GM10248 (cell line): ENCODE measurements around the gene PHOX2A.

Experiments
- CTCF ChIA-PET: fragments of 300-600 bp; sonication (Branson Sonifier 250); formaldehyde crosslinking; extraction: SDS; loops from one replicate; lab custom pipeline; 2021; ENCODE audit warnings: antibody characterized with exemption; lab: Yijun Ruan, JAX
- POLR2A ChIA-PET: fragments of 350-650 bp; sonication (Branson Sonifier 250); formaldehyde crosslinking; extraction: SDS; loops from one replicate; lab custom pipeline; 2020; ENCODE audit warnings: antibody characterized with exemption; lab: Yijun Ruan, JAX
- DNase-seq: peaks from one replicate; pipeline ENCODE4 v3.0.0; 2012; ENCODE audit errors: extremely low spot score
- TF ChIP-seq, protein P1 (sequence below): IDR thresholded peaks from 2 replicates; pipeline ENCODE4 v1.5.1; 2012; ENCODE audit warnings: mild to moderate bottlenecking, low read depth; ENCODE audit errors: extremely low read depth, missing control alignments, control extremely low read depth

Gene PHOX2A

DNA sequence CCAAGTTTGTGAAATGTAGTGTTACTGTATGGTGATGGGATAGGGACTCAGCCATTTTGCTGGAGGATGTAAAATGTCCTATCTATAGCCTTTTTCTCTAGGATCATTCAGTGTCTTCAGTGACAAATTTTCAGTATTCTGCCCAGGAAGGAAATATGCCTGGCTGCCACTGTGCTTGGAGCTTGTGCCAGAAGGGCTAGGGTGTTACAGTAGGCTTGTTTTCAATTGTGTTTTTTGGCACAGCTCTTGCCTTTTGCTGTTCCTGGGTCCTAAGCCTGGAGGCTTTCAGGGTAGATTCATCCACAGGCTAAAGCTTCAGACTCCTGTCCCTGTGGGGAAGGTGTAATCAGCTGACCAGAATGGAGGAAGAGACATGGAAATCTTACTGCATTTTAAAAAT is 22.0 kb upstream of the PHOX2A start:
- ChIA-PET POLR2A (no interaction called here), CTCF (interaction anchor here (1.0 to 4.4 kb wide), 3 partner anchors 165 to 378 kb away, joined by 4 to 17 read pairs (median 5); no protein-coding TSS in a partner anchor)

DNA sequence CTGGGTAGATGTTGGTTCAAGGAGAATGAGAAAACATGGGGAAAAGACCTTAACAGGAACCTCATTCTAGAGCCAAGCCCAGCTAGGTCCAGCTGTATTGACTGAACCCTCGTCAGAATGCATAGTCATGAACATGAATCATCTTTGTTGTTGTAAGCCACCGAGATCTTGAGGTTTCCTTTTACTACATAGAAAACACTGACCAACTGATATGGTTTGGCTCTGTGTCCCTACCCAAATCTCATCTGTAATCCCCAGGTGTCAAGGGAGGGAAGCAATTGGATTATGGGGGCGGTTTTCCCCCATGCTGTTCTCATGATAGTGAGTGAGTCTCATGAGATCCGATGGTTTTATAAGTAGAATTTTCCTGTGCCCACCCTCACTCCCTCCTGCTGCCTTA is 19.4 kb upstream of the PHOX2A start:
- TF ChIP-seq, protein P1, sequence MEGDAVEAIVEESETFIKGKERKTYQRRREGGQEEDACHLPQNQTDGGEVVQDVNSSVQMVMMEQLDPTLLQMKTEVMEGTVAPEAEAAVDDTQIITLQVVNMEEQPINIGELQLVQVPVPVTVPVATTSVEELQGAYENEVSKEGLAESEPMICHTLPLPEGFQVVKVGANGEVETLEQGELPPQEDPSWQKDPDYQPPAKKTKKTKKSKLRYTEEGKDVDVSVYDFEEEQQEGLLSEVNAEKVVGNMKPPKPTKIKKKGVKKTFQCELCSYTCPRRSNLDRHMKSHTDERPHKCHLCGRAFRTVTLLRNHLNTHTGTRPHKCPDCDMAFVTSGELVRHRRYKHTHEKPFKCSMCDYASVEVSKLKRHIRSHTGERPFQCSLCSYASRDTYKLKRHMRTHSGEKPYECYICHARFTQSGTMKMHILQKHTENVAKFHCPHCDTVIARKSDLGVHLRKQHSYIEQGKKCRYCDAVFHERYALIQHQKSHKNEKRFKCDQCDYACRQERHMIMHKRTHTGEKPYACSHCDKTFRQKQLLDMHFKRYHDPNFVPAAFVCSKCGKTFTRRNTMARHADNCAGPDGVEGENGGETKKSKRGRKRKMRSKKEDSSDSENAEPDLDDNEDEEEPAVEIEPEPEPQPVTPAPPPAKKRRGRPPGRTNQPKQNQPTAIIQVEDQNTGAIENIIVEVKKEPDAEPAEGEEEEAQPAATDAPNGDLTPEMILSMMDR: no peak
- CTCF ChIA-PET: interaction anchor here (1.0 to 1.1 kb wide), 2 partner anchors 25 to 149 kb away, joined by 3 read pairs; no protein-coding TSS in a partner anchor
- DNase-seq: no peak
- POLR2A ChIA-PET: no interaction called here

More for the DNA sequence above, 22.0 kb upstream of the PHOX2A start:
- TF ChIP-seq, protein P1: no peak
- DNase-seq: no peak

DNA sequence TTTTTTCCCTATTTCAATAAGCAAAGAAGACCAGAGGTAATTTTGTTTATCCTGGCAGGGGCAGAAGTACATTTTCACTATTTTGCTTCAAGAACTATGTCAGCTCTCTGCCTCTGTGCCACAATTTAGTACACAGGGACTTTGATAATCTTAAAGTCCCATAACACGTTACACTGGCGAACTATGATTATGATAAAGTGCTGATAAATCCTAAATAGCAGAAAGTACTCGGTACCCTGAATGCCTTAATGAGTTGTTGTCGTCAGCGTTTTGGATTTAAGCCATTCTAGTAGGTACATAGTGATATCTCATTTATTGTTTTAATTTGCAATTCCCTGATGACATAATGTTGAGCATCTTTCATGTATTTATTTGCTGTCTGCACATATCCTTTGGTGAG is 16.6 kb upstream of the PHOX2A start:
- DNase-seq: no peak
- TF ChIP-seq, protein P1: no peak
- ChIA-PET CTCF (no interaction called here), POLR2A (no interaction called here)

DNA sequence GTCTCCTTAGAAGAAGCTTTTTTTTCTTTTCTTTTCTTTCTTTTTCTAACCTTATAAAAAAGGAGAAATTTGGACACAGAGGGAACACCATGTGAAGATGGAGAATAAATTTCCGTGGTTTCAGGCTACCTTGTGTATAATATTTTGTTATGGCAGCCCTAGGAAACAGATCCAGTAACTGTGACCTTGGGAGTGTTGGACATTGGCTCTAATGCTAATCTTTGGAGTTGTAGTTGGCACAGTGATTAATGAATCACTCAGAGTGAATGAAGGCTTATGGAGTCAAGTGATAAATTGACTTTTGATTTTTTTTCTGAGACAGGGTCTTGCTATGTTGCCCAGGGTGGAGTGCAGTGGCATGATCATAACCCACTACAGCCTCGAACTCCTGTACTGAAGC is 15.5 kb upstream of the PHOX2A start:
- DNase-seq: no peak
- ChIA-PET POLR2A (no interaction called here), CTCF (interaction anchor here (1.1 to 1.7 kb wide), 2 partner anchors 11 to 155 kb away, joined by 3 to 6 read pairs; no protein-coding TSS in a partner anchor)
- TF ChIP-seq, protein P1: no peak

DNA sequence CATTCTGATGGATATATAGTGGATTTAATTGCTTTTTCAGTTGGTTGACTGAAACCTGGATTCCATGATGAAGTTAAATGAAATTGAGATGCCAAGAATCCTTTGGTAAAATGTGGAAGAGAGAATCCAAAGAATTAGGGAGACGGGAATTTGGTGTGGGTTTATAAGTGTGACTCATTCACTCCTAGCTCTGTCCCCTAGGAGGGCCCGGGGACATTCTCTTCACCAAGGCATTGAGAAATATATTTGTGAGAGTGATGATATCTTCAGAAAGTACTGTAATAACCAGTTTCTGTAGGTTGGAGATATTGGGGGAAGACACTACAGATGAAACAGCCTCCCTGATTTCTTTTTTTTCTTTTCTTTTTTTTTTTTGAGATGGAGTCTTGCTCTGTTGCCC is 13.6 kb upstream of the PHOX2A start:
- ChIA-PET POLR2A (no interaction called here), CTCF (interaction anchor here (1.7 kb wide), 1 partner anchor 9 kb away, joined by 6 read pairs; no protein-coding TSS in a partner anchor)
- TF ChIP-seq, protein P1: no peak
- no peak for DNase-seq

DNA sequence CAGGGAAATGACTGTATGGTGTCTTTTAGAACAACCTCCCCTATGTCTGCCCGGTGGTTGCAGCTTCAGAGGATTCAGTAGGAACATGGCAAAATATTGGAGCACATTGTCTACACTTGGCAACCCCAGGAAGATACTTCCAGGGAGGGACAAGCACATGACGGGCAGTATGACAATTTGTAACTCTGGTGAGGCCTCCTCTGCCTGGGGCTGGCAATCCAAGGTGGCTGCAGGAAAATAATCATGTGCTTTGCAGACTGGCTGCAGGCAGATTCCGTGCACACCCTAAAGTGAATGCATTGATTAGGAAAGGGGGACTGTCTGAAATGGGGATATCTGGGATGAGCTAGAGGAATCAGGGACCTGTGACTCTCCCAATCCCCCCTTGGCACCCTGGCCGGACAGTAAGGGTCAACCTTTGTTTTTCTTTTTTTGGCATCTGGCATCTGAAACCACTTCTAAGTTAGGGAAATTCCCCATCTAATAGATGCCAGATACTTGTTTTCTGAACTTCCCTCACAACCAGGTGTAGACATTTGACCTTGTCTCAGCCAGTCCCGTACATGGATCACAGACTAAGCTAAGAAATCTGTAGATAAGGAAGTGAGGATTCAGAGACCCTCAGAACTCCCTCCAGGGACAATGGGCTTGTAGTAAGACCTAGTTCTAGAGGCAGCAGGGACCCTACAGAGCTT is 10.5 kb upstream of the PHOX2A start:
- POLR2A ChIA-PET: no interaction called here
- CTCF ChIA-PET: interaction anchor here (1.5 to 3.1 kb wide), 2 partner anchors 17 to 160 kb away, joined by 5 to 13 read pairs; no protein-coding TSS in a partner anchor
- DNase-seq: no peak
- TF ChIP-seq, protein P1: no peak
